ENCODE measurements around the gene KCNIP1.

Gene KCNIP1

DNA sequence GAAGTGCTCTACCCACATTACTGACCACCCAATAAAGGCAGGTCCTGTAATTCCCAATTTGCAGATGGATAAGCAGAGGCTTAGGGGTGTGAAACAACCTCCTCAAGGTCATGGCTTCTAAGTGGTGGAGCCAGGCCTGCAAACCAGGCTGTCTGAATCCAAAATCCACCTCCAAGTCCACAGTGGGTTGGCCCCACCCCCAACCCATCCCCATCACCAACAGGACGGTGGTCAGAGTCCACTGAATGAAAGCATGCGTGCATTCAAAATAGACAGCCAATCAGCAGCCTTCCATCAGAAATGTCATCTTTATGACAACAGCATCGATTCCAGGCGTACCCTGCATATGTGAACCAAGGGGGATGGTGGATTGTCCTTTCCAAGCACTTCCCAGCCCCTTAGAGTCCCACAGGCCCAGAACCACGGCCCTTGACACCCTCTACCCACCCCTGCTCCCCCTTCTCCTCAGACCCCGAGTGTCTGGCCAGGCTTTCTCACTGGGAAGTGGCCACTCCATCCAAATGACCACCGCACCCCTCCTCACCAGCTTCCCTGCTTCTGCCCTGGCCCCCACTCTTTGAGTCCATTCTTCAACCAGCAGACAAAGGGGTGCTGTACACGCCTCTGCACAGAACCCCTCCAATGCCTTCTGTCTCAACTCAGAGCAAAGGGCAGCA is 133.1 kb downstream of the KCNIP1 start:
- H3K4me3 ChIP-seq (ENCODE audit: low read depth, low read length): no peak overlapping the region
- TF ChIP-seq, protein P1, sequence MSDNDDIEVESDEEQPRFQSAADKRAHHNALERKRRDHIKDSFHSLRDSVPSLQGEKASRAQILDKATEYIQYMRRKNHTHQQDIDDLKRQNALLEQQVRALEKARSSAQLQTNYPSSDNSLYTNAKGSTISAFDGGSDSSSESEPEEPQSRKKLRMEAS (IDR thresholded peaks at IDR 0.05; ENCODE audit: low read depth, low read length): no peak
- DNase-seq (ENCODE audit: low read depth): no peak

DNA sequence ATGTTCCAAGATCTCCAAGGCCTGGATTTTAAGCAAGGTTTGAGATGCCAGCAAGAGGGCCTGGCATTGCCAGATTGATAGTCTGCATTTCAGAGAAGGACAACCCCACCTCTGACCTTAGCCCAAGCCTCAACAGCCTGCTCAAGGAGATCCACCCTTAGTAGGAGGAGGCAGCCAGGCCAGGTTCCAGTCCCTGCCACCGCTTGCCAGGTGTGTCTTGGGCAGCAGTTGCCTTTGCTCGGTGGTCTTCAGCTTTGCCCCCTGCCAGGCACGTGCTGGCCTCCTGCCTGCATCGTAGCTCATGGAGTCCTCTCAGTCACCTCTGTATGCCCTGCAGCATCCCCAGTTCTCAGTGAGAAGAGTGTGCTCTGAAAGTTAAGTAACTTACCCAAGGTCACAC is 134.2 kb downstream of the KCNIP1 start:
- H3K4me3 ChIP-seq (ENCODE audit: low read depth, low read length): no peak overlapping the region
- DNase-seq (ENCODE audit: low read depth): no peak
- TF ChIP-seq POLR2A (IDR thresholded peaks at IDR 0.05; ENCODE audit: extremely low read depth, insufficient read length): no peak
- TF ChIP-seq MYC (IDR thresholded peaks at IDR 0.05; ENCODE audit: low read depth, low read length): no peak
- TF ChIP-seq, protein P1 (IDR thresholded peaks at IDR 0.05; ENCODE audit: low read depth, low read length): no peak
- TF ChIP-seq, protein P2, sequence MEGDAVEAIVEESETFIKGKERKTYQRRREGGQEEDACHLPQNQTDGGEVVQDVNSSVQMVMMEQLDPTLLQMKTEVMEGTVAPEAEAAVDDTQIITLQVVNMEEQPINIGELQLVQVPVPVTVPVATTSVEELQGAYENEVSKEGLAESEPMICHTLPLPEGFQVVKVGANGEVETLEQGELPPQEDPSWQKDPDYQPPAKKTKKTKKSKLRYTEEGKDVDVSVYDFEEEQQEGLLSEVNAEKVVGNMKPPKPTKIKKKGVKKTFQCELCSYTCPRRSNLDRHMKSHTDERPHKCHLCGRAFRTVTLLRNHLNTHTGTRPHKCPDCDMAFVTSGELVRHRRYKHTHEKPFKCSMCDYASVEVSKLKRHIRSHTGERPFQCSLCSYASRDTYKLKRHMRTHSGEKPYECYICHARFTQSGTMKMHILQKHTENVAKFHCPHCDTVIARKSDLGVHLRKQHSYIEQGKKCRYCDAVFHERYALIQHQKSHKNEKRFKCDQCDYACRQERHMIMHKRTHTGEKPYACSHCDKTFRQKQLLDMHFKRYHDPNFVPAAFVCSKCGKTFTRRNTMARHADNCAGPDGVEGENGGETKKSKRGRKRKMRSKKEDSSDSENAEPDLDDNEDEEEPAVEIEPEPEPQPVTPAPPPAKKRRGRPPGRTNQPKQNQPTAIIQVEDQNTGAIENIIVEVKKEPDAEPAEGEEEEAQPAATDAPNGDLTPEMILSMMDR (IDR thresholded peaks at IDR 0.05; ENCODE audit: low read depth, low read length): no peak

DNA sequence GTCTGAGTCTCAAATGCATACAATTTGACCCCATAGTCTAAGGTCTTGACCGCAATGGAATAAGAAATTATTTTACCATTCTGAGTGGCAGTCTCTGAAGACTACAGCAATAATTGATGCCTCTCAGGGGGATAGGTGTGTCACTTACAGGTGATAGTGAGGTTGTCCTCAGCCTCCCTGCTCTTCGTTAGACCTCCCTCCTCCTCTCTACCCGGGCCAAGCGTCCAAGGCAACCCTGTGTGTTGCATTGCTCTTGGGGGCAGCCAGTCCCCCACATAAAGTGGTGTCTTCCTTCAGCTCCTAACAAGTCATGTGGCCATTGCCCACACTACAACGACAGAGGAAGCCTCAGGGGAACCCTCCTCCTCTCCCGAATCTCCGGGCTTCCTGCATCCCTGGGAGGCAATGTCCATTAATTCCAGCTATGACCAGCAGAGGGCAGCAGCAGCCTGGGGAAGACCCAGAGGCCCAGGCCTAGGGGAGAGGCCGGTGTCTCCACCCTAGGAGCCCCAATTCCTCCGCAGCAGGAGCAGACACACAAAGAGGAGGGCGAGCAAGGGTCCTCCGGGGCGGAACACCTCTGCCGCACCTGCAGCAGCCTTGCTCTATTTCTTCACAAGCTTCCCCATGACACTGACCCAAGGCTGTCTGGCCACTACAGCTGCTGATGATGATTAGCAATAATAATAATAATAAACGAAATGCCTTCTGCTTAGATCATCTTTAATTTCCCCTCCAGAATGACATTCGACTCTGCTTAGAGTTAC is 134.8 kb downstream of the KCNIP1 start:
- no peak overlapping the region for H3K4me3 ChIP-seq (ENCODE audit: low read depth, low read length)

DNA sequence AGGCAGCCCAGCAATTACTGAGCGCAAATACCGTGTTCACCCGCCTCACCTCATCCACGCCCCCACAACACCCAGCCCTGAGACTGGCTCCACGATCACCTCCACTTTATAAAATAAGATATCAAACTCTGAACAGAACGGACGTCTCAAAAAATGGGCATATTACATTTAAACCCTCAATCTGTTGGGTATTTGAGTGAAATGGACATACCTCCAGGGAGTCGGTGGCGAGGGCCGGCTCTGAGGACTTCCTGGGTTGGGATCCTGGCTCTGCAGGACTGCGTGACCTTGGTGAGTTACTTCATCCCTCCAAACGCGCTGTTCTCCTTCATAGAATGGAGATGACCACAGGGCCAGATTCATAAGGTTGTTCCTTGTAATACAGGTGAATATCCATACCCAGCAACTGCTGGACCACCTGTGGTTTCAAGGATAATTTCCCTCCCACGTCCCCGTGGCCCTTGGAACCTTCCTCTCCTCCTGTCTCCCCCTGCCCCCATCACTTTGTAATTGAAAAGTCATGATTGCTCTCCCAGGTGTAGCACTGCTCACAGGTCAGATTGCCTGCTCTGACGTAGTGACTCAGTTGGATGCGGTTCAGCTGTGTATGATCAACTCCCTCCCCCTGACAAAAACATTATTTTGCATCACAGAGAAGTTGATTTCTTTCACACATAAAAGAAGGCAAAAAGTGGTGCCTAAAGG is 135.6 kb downstream of the KCNIP1 start:
- no peak overlapping the region for H3K4me3 ChIP-seq (ENCODE audit: low read depth, low read length)
- TF ChIP-seq, protein P2 (IDR thresholded peaks at IDR 0.05; ENCODE audit: low read depth, low read length): no peak
- no peak for TF ChIP-seq POLR2A (IDR thresholded peaks at IDR 0.05; ENCODE audit: extremely low read depth, insufficient read length)
- TF ChIP-seq, protein P1 (IDR thresholded peaks at IDR 0.05; ENCODE audit: low read depth, low read length): no peak
- no peak for TF ChIP-seq MYC (IDR thresholded peaks at IDR 0.05; ENCODE audit: low read depth, low read length)
- DNase-seq (ENCODE audit: low read depth): no peak

More for the DNA sequence above, 134.8 kb downstream of the KCNIP1 start:
- TF ChIP-seq MYC (IDR thresholded peaks at IDR 0.05; ENCODE audit: low read depth, low read length): no peak
- TF ChIP-seq, protein P2 (IDR thresholded peaks at IDR 0.05; ENCODE audit: low read depth, low read length): peak; percentile 71
- TF ChIP-seq, protein P1 (IDR thresholded peaks at IDR 0.05; ENCODE audit: low read depth, low read length): no peak
- peak; percentile 64 for DNase-seq (ENCODE audit: low read depth)

DNA sequence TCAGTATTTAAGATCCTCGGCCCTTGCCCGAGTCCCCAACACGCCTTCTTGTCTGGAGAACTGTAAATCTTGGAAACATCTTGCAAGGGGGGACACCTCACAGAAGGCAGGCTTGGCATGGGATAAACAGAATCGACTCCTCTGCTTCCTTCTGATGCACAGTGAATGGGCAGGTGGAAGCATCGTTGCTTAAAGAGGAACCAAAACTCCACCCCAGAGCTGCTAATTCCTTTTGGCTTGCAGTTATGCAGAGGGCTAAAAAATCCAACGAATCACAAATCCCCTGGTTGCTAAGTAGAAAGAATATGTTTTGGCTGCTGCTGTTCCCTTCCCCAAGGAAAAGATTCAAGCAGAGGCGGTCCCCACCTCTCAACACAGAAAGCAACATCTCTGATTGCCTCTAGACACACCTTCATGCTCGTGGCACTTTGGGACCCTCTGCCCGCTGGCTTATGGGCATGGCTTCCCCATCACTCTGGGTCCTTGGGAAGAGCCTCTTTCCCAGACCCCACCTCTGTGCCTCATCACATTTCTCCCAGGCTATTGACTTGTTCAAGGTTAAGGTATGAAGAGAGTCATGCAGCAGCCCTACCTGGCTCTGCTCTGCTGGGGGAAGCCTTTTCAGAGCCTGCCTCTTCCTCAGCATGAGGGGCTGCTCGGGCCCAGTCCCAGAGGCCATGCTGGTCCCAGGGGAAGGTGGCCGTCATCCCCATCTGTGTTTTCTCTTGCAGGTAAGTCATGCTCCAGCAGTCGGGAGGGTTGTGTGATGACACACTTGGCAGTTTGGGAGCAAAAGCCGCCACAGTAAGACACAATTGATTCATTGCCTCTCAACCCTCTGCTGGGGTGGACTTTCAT is 137.1 kb downstream of the KCNIP1 start:
- TF ChIP-seq, protein P2 (IDR thresholded peaks at IDR 0.05; ENCODE audit: low read depth, low read length): no peak
- TF ChIP-seq MYC (IDR thresholded peaks at IDR 0.05; ENCODE audit: low read depth, low read length): no peak
- TF ChIP-seq, protein P1 (IDR thresholded peaks at IDR 0.05; ENCODE audit: low read depth, low read length): no peak
- TF ChIP-seq POLR2A (IDR thresholded peaks at IDR 0.05; ENCODE audit: extremely low read depth, insufficient read length): no peak
- DNase-seq (ENCODE audit: low read depth): no peak
- no peak overlapping the region for H3K4me3 ChIP-seq (ENCODE audit: low read depth, low read length)

All from NB4 (cell line).